Measurements from ENCODE around the gene SIRT2. TPM values are rescaled to one million over a fixed set of nuclear protein-coding genes. Genes with fewer than 3 reads are reported as not detected.

The SIRT2 gene
- total RNA-seq, 1 donor from 2014 or later, result 54.2 TPM

- DNase-seq (ENCODE audit: low spot score), result no peak
- peak overlapping the region; percentile 32 for H3K27ac Mint-ChIP-seq (ENCODE audit: unreplicated experiment)
- peaks cover 26% of the 10 kb centered on the region for H3K4me1 Mint-ChIP-seq (ENCODE audit: low read depth)
- H3K9me3 Mint-ChIP-seq (ENCODE audit: low read depth), result no peaks in the 10 kb centered on the region
- H3K4me3 Mint-ChIP-seq (ENCODE audit: unreplicated experiment), result no peak overlapping the region
- no peaks in the 10 kb centered on the region for H3K27me3 Mint-ChIP-seq (ENCODE audit: low read depth)
- H3K36me3 Mint-ChIP-seq (ENCODE audit: low read depth), result peaks cover 63% of the 10 kb centered on the region
- TF ChIP-seq CTCF (IDR thresholded peaks at IDR 0.05), result no peak
These were observed 59.4 kb downstream of the SIRT2 start for GRCh38 chr19:38839816-38840582.

- Mint-ChIP-seq H3K4me3 (ENCODE audit: unreplicated experiment) (no peak overlapping the region), H3K36me3 (ENCODE audit: low read depth) (peaks cover 59% of the 10 kb centered on the region), H3K27ac (ENCODE audit: unreplicated experiment) (peak overlapping the region; percentile 66)
These were observed 60.2 kb downstream of the SIRT2 start for GRCh38 chr19:38838986-38839761.

GRCh38 chr19:38838208-38838985 lies 61.0 kb downstream of the SIRT2 start:
- peak overlapping the region; percentile 66 for H3K27ac Mint-ChIP-seq (ENCODE audit: unreplicated experiment)
- H3K4me3 Mint-ChIP-seq (ENCODE audit: unreplicated experiment), result no peak overlapping the region
- no peaks in the 10 kb centered on the region for H3K27me3 Mint-ChIP-seq (ENCODE audit: low read depth)
- peaks cover 51% of the 10 kb centered on the region for H3K36me3 Mint-ChIP-seq (ENCODE audit: low read depth)
- H3K4me1 Mint-ChIP-seq (ENCODE audit: low read depth), result peaks cover 26% of the 10 kb centered on the region
- TF ChIP-seq CTCF (IDR thresholded peaks at IDR 0.05), result no peak
- no peak for DNase-seq (ENCODE audit: low spot score)
- H3K9me3 Mint-ChIP-seq (ENCODE audit: low read depth), result no peaks in the 10 kb centered on the region

More at GRCh38 chr19:38838986-38839761, 60.2 kb downstream of the SIRT2 start:
- H3K27me3 Mint-ChIP-seq (ENCODE audit: low read depth), result no peaks in the 10 kb centered on the region
- no peaks in the 10 kb centered on the region for H3K9me3 Mint-ChIP-seq (ENCODE audit: low read depth)
- H3K4me1 Mint-ChIP-seq (ENCODE audit: low read depth), result peaks cover 26% of the 10 kb centered on the region
- TF ChIP-seq CTCF (IDR thresholded peaks at IDR 0.05), result no peak
- DNase-seq (ENCODE audit: low spot score), result no peak

- no peak for DNase-seq (ENCODE audit: low spot score)
- H3K27me3 Mint-ChIP-seq (ENCODE audit: low read depth), result no peaks in the 10 kb centered on the region
- peaks cover 44% of the 10 kb centered on the region for H3K36me3 Mint-ChIP-seq (ENCODE audit: low read depth)
- H3K9me3 Mint-ChIP-seq (ENCODE audit: low read depth), result no peaks in the 10 kb centered on the region
- H3K4me3 Mint-ChIP-seq (ENCODE audit: unreplicated experiment), result no peak overlapping the region
- peak overlapping the region; percentile 36 for H3K27ac Mint-ChIP-seq (ENCODE audit: unreplicated experiment)
- peaks cover 28% of the 10 kb centered on the region for H3K4me1 Mint-ChIP-seq (ENCODE audit: low read depth)
- no peak for TF ChIP-seq CTCF (IDR thresholded peaks at IDR 0.05)
These were observed 61.7 kb downstream of the SIRT2 start for GRCh38 chr19:38837656-38838121.
